GM18873 (cell line): Measurements from ENCODE around the gene ADAMTS17.

ENCODE experiments used
- ATAC-seq: cut with Tn5 transposase; IDR thresholded peaks from one replicate; pipeline ENCODE4 v1.9.1; 2021; ENCODE audit warnings: mild to moderate bottlenecking, moderate library complexity, moderate number of reproducible peaks; ENCODE audit not compliant: unreplicated experiment, low FRiP score

ADAMTS17 gene

DNA sequence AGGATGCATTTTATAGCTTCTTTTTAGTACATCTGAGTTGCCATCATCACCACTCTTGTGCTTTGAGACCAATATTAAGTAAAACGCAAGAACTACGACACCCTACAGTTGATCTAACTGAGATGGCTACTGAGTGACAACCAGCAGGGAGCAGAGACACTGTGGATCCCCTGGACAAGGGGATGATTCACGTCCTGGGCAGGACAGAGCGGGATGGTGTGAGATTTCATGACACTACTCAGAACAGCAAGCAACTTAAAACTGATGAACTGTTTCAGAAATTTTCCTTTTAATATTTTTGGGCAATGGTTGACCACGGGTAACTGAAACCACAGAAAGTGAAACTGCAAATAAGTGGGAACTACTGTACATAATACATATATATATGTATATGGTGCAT, 299.2 kb downstream of the ADAMTS17 start:
- ATAC-seq = no peak

DNA sequence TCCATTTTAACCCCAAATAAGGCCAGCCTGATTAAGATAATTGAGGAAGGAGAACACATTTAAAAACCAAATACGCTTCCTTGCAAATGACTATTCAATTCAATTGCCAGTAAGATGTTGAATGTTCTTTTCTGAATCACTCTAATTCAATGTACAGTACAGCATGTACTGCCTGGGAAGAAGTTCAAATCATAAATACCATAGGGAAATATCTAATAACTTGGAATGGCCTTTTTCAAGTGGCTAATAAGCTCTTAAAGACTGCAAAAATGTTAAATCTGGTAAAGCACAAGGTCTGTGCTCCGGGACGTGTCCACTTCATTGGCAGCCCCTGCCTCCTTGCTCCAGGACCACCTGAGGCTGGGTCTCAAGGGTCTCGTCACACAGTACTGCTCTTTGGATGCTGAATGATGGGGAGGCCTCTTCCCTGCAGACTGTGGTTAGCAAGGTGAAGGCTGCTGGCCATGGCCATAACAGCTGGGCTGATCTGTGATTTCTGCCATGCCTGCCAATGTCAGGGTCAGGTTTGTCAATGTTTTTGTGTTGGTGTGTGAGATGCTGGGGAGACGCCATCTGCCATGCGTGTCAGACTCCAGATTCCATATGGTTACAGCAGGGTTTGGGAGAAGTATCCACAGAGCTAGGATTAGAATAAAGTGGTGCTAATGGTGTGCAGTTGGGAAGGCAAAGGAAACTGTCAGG, 300.5 kb downstream of the ADAMTS17 start:
- ATAC-seq = no peak

DNA sequence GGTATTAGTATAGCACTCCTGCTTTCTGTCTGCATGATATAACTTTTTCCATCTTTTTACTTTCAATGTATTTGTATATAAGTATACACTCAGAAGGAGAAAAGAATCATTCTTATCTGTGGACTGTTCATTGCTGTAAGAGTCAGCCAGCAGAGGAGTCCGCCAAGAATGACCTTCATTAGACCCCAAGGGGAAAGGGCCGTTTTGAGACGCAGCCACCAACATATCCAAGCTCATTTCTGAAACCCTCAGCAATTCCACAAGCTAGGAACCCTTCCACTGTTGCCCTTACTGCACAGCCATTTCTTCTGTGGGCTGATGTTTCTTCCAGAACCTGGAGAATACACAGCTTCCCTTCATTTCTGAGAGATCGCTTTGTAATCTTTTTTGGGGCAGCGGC, 301.8 kb downstream of the ADAMTS17 start:
- ATAC-seq = no peak

DNA sequence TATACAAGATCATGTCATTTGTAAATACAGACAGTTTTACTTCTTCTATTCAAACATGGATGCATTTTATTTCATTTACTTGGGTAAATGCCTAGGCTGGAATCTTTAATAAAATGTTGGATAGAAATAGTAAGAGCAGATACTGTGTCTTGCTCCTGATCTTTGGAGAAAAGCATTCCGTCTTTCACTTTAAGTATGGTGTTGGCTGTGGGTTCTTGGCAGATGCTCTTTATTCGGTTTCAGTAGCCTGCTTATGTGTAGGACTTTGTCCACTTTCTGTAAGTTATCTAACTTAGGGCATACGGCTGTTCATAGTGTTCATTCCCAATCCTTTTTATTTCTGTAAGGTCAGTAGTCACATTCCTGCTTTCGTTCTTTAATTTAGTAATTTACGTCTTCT, 303.0 kb downstream of the ADAMTS17 start:
- ATAC-seq = no peak

DNA sequence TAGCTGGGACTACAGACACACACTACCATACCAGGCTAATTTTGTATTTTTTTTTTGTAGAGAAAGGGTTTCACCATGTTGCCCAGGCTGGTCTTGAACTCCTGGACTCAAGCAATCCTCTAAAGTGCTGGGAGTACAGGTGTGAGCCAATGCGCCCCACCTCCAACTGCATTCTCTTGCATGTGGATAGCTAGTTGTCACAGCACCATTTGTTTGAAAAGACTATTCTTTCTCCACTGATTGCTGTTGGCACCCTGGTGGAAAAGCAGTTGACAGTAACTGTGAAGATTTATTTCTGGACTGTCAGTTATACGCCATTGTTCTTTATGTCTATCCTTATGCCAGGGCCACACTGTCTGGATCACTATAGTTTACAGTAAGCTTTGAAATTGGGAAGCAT, 303.9 kb downstream of the ADAMTS17 start:
- no peak for ATAC-seq

DNA sequence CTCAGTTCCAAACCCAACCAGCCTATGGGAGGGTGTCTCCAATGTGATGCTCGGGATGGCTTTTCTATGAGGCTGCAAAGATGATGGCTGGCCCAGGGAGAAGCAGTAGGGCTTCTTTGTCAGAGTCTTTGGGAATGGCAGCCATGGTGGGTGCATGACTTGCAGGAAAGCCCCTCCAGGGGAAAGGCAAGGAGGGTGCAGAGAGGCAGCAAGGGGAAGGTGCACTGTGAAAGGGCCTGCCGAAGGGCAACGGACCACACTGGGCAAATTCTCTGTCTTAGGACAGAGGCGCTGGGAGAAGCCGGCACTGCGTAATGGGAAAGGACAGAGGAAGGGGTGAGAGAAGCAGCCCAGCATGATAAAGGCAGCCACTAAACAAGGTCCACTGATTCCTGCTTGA, 305.8 kb downstream of the ADAMTS17 start:
- no peak for ATAC-seq

DNA sequence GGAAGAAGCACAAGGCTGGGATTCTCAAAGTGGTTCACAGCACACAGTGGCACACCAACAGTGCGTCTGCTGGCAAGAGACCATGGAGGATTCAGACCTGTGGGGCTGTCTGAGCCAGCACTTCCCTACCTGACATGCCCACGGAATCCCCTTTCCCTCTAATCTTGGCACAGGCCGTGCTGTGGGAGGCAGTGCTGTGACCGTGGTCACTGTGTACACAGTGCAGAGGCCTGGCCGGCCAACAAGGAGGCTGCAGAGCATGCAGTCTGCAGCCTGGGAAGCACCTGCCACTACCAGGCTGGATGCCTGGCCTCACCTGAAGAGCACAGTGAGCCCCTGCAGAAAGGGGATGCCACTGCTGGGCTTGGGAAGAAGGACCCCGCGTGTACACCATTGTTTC, 307.6 kb downstream of the ADAMTS17 start:
- ATAC-seq = no peak

DNA sequence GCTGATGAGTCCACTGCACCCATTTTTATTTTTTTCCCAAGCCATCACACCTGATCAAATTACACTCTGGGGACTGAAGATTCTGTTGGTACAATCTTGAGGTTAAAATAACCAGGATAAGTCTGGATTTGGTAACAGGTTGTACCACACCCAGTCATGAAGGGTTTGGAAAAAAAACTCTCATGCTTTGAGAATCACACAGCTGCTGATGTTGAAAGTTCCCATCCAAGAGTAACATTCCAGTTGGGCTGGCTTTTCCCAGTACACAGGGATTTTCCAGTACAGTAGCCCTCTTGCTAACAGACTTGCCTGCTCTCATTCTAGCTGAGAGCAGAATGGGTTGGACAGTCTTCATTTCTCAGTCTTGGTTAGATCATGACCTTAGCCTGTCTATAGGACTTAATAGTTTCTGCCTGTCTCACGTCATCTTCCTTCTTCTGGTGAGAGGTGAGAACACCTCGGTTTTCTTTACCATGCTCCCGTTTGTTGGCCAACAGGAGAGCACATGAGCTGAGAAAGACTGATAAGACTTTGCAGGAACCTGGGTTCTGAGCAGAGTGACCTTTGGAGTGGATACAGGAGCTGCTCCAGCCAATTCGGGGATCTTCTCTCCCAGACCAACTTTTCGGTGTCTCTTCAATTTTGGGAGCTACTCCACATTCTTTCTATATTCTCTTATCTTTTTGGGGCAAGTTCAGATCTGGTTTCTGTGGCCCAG, 308.5 kb downstream of the ADAMTS17 start:
- ATAC-seq = no peak

DNA sequence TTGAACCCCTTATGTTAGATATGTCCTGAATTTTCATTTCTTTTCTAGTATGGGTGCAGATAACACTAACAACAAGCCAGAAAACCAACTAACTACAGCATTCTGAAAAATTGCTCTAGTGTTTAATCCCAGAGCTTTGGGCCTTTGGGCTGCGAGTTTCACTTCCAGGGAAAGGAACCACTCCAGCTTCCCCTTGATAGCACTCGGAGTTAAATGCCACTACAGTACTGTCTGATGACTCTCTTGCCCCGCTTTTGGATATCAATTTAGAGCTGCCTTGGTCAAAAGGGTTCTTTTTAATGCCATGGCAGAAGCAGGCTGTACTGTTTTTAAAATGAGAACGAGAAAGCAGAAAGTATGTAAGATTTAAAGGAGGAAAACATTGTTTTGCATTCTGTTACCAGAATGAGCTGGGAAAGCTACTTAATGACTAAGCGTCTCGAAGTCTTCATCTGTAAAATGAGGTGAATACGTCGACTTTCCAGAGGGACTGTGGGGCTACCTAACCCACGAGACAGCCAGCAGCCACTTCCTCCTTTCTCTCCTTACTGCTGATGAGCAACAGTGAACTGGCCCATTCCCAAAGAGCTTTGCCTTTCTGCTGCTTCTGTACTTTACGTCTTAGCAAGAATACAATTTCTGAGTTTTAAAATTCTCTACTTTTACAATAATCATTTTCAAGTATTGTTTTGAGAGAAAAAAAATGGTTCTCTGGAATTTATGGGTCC, 309.3 kb downstream of the ADAMTS17 start:
- no peak for ATAC-seq

DNA sequence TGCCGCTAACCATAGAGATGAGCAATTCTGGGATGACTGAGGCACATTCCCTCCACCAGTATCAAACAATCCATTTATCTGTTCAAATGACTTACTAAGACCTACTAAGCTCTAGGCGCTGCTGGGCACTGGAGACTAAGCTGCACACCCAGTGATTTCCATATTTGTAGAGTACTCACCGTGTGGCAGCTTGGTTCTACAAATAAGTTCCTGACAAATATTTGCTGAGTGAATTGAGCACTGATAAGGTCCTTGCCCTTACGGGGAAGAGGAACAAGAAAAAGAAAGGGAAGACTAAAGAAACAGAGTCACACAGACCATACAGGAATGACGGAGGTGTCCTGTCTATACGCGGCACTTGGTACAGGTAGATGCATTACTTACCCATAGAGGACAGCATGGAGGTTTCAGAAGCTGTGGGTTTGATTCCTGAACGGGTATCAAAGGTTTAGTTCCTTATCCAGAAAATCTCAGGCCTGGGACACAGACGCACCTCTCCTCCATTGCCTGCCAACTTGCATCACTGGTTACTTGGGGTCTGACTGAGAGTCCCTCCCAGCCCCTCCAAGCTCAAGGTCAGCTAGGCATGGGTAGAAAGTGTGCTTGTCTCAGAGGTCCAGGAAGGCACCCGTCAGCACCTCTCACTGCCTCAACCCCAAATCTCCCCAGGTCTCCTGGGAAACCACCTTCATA, 310.0 kb downstream of the ADAMTS17 start:
- ATAC-seq = no peak

DNA sequence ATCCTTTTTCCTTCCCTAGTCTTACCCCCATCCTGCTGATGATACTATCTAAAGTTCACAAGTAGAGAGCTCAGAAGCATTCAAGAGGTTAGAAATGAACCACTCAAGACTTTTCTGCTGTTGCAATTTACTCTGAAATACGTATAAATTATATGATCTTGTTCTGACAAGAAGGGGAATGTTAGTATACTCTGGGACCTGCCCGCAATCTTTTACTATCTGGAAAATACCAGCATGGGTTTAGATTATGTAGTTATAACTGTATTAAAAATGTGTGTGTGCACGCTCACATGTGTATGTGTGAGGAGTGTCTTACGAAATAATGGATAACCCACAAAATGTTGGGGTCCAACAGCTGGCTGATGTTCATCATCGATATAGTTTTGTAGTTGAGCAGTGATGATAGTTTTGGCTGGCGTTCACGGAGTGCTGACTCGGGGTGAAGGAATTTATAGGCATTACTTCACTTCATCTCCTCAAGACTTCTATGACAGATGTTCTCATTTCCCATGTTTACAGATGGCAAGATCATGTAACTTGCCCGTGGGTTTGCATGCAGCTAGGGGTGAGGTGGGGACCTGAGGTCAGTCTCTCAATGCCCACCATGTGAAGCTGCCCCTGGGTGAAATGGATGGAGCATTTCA, 311.1 kb downstream of the ADAMTS17 start:
- no peak for ATAC-seq

DNA sequence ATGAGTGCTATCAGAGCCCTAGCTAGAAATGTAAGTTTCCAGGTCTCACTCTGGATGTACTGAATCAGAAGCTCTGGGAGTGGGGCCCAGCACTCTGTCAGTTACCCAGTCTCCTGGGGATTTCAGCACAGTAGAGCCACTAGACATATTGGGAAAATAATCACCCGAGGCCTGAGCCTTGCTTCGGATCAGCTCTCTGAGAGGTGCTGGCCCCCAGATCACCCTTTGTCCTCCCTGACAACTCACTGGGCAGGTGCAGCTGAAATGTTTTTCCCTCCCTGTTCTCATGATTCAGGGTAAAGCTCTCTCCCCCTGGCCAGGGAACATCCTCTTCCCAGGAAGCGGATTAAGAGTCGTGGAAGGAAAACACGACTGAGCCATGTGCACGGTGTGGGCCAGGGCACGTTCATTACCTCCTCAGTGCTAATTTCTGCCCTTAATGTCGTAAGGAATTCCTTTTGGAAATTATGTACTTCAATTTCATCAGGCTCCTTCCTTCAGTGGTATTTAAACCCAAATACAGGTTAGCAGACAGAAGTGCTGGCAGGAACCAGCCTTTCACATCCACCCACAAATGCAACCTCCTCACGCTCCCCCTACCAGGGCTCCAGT, 311.8 kb downstream of the ADAMTS17 start:
- ATAC-seq = no peak

DNA sequence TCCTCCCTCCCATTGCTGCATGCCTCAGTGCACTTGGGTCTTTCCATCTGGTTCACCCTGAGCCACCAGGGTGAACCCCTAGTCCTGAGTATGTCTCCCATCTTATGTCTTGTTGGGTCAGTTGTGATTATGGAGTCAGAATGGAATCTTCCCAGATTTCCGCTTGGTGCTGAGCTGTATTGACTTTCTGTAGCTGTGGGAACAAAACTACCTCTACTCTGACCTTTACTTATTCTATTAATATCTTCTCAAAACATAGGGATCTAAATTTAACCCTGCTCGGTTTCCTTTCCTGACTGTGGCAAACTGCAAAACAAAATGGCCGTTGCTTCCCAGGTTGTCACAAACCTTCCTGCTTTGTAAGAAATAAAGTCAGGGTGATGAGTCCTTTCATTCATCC, 312.7 kb downstream of the ADAMTS17 start:
- ATAC-seq = no peak

DNA sequence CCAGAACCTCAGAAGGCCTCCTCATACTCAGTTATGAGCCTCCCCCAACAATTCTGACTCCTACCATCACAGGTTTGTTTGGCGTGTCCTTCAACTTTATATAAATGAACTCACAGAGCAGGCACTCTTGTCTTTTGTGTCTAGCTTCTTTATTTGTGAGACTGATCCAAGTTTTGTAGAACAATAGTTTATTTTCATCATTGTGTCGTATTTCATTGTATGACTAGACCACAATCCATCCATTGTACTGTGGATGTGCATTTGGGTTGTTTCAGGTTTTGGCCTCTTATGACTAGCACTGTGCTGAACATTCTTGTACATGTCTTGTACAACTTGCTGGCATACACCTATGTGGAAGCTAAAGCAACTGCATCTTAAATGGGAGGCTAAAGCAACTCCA, 315.7 kb downstream of the ADAMTS17 start:
- ATAC-seq = no peak

DNA sequence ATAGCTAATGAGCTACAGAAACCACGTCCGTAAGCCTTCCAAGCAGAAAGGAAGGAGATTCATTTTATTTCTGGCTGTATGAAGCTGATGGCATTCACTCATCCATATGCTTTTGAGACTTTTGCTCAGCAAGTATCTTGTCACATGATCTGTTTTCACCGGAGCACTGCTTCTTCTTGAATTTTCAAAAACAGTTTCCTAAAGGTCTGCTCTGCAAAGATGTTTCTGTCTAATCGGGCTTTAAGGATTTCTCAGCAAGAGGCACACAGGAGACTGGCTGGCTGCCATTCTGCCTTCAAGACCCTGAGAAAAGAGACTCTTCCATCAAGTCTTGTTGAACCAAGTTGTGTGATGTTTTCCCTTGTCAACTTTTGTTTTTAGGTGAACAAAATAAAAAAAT, 319.0 kb downstream of the ADAMTS17 start:
- no peak for ATAC-seq

DNA sequence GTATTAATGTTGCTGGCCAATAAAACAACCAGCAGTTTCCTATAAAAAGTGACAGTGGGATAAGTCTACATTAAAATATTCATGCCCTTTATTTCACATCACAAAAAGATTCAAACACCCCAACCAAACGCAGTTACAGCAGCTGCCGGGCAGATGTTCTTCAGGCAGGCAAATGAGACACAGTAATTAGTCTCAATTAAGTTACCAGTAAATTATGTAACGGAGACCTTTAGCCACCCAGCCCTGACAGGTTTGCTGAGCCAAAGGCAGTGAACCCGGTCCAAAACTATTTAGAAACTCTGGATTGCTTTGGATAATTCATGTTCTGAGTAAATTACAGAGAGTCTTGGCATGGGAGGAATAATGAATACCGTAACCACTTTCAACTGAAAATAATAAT, 319.4 kb downstream of the ADAMTS17 start:
- ATAC-seq = no peak

DNA sequence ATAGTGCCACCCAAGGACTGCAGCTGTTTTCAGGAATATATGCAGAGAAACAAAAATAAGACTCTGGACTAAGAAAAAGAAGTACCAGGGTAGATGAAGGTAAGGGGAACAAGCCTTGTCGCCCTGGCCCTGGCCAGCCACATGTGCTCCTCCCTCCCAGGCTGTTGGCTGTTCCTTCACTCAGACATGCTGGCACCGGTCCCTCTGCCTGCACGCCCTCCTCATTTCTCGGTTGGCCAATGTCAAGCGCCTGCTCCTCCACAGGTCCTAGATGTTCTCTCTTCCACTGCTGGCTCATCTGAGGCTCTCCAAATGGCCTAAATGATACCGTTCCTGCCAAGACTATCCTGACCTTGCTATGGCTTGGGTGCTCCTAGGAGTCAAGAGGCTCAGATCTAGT, 320.1 kb downstream of the ADAMTS17 start:
- no peak for ATAC-seq

DNA sequence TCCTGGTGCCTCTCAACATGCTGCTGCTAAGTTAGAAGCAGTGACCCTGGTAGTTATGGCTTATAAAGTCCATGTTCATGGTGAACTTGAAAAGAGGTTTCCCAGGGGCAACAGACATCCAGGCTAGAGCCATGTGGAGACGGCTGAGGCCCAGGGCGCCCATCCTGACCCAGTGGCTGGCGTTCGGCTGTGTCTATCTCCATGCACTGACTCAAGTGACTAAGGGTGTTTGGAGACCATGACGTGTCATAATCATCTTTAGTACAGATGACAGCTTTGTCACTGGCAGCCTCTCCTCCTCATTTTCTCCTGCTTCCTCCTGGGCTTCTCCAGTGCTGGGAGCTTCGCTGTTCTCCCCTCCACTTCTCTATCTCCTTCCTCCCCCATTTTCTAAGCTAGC, 321.2 kb downstream of the ADAMTS17 start:
- ATAC-seq = no peak

DNA sequence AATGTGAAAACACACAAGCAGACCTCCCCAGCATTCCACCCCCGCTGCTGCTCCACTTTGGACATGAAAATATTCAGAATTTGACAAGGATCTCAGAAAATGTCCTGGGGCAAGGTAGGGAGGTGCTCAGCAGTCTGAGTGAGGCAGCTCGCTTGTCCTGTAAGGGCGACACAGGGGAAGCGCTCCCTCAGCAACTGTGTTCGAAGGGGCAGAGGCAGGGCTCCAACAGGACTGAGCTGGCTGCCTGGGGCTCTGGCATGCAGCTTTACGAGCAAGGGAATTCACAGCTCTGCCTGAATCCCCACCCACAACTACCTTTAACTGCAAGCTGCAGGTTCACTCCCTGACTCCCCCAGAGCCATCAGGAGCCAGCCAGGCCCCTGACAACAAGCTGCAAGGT, 321.6 kb downstream of the ADAMTS17 start:
- no peak for ATAC-seq

DNA sequence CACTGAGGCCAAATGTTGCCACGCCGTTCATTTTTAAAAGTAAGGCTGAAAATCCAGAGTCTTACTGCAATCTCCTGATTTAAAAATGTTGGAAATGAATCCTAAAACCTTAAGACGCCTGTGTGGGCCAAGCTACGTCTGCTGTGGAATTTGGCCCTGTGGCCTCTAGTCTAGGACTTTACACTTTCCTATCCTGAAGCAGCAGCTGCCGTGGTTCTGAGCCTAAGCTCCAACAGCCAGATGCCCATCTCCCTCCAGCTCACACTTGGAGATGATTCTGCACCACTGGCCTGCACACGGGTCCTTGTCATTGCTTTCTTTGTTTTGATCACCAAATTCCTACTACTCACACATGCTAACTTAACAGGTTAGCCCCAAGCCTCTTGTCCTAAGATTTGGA, 322.2 kb downstream of the ADAMTS17 start:
- ATAC-seq = no peak
